HG02588 (cell line): ENCODE results near the gene CACNG4.

Experiments
- ATAC-seq: cut with Tn5 transposase; IDR thresholded peaks from one replicate; pipeline ENCODE4 v1.9.1; 2021; ENCODE audit warnings: mild to moderate bottlenecking, moderate library complexity; ENCODE audit not compliant: unreplicated experiment

Gene CACNG4

DNA sequence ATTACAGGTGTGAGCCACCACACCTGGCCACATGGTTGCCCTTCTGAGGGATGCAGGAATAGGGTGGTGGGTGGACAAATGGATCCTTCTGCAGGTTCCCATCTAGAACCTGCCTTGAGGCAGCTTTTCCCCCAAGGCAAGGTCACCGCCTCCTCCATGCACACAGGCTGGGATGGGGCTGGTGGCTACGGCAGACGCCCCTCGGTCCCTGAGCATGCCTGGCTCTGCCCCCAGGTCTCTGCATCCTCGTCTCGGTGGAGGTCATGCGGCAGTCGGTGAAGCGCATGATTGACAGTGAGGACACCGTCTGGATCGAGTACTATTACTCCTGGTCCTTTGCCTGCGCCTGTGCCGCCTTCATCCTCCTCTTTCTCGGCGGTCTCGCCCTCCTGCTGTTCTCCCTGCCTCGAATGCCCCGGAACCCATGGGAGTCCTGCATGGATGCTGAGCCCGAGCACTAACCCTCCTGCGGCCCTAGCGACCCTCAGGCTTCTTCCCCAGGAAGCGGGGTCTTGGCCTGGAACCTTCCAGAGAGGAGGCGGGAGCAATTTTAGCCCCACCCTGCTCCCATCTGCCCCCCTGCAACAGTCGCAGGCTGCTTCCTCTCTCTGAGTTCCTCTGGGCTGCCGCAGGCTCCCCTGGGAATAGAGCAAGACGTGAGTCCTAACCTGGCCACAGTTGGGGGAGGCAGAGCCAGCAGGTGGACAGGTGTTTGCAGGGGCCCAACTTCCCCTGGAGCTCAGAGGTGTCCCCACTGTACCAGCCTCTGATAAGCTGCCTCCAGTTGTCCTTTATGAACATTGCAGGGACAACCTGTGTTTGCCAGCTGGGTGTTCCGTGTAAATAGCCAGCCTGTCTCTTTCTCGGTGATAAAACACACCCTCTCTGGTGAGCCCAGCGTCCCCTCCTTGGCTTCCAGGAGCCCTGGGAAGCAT, 91.6 kb downstream of the CACNG4 start:
- ATAC-seq, result no peak

DNA sequence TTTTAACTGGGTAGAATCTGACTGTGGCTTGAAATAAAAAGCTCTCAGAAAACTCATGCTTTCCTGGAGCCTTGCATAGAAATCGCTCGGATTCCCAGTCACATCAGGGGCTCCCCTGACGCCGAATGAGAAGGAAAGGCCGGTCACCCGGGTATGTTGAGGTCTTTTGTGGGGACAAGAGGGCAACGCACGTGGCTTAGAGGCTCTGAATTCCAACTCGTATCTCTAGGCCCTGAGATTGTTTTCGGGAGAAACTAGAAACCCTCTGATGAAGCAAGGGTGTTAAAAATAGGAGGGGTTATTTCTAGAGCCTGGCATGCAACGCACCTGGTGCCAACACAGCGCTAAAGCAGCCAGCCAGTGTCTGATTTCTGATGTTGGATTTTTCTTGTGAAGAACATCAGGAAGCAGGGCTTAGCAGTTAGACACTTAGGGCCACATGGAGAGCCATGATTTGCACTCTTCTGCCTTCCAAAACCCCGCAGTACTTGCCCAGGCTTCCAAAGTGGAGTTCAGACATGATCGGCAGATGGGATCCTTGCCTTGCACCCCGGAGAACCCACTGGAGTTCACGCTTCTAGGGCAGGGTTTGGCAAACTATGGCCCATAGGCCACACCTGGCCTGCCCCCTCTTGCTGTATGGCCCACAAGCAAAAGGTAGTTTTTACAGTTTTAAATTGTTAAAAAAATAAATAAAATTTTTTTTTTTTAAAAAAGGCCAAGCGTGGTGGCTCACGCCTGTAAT, 92.4 kb downstream of the CACNG4 start:
- no peak for ATAC-seq

DNA sequence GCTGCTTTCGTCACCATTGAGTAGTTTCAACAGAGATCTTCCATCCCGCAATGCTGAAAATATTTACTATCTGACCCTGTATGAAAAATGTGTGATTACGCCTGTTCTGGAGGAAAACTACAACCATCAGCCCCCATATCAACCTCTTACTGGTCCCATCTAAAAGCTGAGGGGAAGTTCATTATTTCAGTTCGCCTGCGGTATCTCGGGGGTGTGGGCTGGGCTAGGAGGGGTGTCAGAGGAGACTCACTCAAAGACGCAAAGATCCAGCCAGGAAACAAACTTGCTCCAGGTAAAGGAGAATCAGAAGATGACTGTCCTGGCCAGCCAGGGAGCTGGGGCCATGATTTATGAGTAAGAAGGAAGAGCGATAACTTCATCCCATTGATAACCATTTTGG, 93.5 kb downstream of the CACNG4 start:
- no peak for ATAC-seq

DNA sequence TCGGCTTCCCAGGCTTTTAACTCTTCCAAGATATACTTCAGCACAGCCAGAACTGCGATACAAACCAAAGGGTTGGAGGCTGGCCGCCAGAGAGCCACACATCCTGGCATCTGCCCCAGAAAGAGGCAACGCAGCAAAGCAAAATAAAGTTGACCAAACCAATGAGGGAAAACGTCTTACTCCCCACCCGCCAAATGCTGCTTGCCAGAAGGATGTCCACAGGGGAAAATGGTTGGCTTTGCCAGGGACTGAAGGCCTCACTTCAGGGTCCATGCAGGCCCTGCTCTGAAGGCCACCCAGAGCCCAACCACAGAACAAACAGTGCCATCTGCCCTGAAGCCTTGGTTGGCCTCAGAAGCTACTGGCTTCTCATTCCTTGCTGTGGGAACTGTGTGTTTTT, 94.9 kb downstream of the CACNG4 start:
- ATAC-seq, result no peak

DNA sequence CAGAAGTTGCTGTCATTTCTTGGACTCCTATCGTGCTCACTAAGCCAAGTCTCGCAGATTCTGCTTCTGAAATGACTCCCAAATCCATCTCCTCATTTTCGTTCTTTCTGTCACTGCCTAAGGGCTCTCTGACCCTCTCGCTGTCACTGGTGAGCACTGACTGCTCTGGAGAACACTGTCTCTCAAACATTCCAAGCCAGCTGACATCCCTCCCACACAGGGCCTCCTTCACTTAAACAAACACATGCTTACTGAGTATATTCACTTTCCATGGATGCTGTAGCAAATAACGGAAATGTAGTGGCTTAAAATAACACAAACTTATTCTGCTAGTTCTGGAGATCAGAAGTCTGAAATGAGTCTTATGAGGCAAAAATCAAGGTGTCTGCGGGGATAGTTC, 98.6 kb downstream of the CACNG4 start:
- no peak for ATAC-seq

DNA sequence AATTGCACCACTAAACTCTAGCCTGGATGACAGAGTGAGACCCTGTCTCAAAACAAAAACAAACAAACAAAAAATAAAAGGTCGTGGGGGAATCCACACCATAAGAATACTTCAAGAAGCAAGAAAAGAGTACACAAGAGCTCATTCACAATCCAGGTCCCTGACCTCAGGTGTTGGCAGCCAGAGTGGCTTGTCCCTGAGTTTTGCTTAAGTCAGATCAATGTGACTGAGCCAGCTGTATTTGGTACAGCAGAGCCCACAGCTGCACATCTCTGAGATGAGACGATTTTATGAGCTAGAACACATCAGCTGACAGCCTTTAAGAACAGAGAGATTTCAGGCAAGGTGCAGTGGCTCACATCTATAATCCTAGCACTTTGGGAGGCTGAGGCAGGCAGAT, 102.2 kb downstream of the CACNG4 start:
- ATAC-seq, result no peak

DNA sequence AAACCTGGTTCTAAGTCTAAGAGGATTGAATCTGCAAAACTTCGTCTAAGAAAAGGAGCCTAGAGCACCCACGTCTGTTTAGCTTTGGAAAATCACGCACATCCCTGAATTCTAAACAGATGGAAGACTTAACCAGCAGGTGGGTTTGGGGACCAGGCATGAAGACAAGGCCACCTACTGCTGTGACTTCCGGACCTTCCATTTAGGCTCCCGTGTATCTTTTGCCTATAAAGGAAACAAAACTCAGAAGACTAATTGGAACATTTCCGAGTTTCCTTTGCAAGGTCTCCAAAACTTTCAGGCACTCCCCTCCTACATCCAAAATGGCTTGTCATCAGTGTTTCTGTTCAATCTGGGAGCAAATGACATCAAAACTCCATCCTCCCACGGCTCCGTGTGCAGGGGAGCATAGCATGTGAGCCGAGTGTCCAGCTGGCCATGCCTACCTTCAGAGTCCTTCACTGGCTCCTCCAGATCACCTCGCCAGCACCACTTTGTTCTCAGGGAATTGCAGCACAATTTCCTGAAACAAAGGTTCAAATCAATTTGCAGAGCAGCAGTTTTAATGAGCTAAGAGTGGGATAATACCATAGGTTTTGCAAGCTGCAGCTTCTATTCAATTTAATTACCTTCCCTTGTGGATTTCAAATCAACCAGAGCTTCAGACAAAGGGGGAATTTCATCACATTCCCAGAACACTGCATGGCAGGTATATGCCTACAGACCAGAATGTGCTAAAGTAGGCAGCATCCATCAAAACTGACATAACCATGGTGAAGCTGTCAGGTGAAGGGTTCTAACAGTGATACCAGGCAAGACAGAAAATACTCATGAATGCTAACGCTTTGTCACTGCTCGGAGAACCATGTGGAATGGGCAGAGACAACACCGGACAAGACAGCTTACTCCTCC, 103.3 kb downstream of the CACNG4 start:
- ATAC-seq, result no peak

DNA sequence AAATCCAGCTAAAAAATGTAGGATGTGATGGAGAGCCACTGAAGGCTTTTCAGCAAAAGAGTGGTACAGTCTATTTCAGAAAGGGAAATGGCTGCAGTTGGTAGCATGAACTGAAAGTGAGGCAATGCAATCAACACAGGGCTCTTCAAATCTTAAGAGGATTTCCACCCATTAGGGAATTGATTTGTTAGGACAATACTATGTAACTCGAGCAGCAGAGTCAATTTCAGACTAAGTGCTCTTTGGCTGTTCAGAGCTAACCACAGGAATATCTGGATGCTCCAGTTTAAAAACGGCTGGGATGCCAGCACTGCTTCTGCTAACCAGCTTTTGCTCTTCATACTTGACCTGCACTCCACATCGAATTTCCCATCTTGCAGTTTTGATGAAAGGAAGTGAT, 104.5 kb downstream of the CACNG4 start:
- ATAC-seq, result no peak

DNA sequence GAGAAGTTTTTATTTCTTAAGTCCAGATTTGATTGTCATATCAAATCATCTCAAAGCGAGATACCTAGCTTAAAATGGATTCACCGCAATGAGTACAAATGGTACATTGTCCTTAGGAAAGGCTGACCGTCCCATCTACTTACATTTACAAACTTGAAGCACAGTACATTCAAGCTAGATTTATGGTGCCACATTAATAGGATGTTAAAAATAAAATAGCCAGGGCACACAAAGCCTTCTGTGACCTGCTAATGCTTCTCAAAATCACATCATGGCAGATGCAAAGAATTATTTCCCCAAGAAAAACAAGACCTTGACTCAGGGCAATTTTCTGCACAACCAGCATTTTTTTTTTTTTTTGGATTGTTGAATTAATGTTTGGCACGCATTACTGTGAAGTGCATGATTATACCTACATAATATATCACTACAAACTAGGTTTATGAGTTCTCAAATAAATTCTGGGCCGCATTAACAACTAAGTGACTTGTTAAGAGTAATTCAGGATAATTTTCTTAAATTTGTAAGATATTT, 105.2 kb downstream of the CACNG4 start:
- no peak for ATAC-seq

DNA sequence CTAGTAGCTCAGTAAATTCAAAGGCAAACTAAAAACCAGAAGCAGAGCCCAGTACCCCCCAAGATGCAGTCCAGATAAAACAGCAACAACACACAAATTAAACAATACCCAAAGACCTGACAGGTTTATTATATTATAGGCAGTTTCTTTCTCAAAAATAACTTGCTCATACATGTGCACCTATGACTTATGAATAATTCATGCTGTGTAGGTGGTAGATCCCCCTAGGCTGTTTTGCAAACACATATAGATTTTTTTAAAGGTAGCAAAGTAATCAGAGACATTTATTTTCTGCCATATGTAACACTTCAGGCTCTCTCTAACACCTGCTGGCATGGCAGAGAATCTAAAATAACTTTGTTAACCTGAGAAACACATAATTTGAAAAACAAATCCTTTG, 107.1 kb downstream of the CACNG4 start:
- ATAC-seq, result no peak

DNA sequence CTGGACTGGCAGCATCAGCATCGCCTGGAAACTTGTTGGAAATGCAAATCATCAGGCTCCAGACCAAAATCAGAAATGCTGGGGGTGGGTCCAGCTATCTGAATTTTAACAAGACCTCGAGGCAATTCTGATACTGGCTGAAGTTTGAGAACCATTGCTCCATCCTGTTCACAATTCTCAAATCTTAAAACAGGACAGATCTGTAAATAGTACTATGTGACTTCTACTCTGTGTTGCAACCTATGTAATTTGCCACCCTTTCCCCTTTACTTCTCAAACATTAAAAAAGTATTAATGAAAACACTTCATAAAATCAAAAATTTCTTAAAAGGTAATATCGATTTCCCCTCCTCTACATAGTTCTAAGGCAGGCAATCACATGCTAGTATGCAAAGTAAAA, 108.4 kb downstream of the CACNG4 start:
- no peak for ATAC-seq

DNA sequence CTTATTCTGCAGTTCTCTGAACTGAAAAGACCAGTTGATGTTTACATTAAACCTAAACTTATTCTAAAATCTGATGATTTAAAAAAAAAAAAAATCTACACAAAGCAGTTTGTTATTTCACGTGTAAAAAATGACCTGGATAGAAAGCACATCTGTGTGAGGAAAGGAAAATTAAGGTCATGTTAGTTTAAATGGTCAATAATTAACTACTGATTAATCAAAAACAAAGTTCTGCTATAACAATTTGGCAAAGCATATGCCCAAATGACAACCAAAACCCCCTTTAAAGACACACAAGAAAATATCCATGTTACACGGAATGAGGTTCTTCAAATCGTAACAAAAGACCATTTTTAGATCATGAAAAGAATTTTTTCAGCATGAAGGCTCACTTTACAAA, 110.3 kb downstream of the CACNG4 start:
- ATAC-seq, result no peak

DNA sequence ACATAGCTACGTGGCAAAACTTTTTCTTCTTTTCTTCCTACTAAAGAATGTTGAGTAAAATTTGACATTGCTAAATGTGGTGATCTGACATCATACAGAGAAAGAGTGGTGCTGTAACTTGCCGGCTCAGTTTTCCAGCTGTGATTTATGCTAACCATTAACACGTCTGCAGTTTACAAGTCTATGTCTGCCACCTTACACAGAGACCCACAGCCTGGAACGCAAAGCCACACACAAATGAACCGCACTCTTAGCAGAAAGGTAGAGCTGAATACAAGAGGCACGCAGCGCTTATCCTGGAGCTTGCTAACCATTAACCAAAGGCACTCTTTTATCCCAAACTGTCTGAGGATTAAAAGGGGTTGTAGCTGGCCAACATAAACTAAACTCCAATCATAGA, 111.8 kb downstream of the CACNG4 start:
- ATAC-seq, result no peak

DNA sequence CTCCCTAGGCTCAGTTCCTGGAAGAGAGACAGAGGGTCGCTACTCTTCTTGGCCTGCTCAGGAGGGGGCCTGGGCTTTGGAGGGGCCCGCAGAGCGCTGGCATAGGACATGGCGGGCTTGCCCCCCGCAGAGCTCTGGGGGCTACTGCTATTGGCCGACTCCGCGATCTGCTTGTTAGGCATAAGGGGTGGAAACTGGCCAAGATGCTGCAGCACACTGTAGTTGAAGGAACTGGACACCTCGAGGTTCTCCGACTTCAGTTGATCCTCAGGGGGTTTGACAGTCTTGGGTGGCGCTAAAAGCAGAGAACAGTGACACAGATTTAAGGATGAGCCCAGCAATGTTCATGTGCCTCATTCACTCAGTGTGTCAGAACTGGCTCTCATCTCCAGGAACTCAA, 113.8 kb downstream of the CACNG4 start:
- no peak for ATAC-seq

DNA sequence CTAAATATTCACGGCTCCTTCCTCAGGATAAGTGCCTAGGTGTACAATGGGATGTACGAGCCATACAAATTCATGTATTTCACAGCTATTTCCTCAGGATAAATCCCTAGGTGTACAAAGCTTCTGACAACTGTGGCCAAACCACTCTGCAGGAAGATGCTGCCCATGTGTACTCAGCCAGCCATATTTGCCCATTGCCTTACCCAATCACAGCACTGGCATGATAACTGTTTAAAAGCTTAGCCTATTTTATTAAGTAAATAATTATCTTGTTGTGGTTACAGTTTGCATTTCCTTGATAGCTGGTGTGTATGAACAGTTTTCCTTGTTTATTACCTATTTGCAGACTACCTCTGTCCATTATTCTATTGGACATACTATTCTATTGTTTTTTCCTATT, 115.0 kb downstream of the CACNG4 start:
- no peak for ATAC-seq

DNA sequence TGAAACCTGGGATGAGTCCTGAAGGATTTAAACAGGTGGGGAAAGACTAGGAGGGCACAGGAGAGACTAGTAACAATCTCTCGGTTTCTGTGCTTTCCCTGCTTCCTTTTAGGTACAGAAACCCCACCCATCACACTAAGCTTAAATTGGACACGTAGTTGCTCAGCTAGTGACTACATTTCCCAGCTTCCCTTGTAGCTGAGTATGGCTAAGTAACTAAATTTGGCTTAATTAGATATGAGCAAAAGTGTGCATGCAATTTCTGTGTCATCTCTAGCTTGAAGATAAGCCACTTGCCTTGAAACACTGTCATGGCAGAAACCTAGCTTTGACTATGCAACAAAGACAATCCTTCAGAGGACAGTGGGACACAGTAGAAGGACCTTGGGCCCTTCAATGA, 116.3 kb downstream of the CACNG4 start:
- ATAC-seq, result no peak

DNA sequence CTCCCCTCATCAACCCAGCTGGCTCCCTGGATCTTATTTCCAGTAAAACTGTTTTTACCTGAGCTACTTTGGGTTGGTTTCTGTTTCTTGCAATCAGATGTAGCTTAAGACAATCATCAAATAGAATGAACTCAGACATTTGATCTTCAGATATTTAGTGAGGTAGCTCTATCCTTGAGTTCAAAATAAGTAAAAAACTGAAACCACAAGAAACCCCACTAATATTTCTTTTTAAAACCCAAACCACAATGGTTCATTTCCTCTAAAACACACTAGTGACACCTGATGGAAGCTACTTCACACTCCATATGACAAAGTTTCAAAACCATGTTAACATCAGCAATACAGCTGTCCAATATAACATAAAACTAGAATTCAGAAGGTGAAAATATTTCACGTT, 117.6 kb downstream of the CACNG4 start:
- ATAC-seq, result no peak
